NCI-H748 (cell line): ENCODE measurements around the gene MOB3A.
"Not testable (repeated sequence)": the region's sequence is repeated elsewhere in the genome, so short reads cannot be mapped to it uniquely, and the experiment has no call there.

Source experiments
- DNase-seq: peaks from one replicate; lab custom pipeline; 2025; ENCODE audit not compliant: unreplicated experiment; lab: John Stamatoyannopoulos, UW

MOB3A gene

GRCh38 chr19:2096034-2096479 is at the start of gene MOB3A:
Gene MOB3A, minus strand, starts transcription at chr19:2096326. Its CDS starts 17,766 bp downstream, at chr19:2078560.
- DNase-seq: peak; percentile 94

- DNase-seq: no peak
Measured at GRCh38 chr19:2145831-2146241, 49.7 kb upstream of the MOB3A start.

GRCh38 chr19:2144190-2144589 is 48.1 kb upstream of the MOB3A start:
- DNase-seq: no peak

- DNase-seq: no peak
Measured at GRCh38 chr19:2142173-2142829, 46.2 kb upstream of the MOB3A start.

- DNase-seq: no peak
Measured at GRCh38 chr19:2140138-2140569, 44.0 kb upstream of the MOB3A start.

- no peak for DNase-seq
Measured at GRCh38 chr19:2139385-2140137, 43.4 kb upstream of the MOB3A start.

GRCh38 chr19:2138061-2138728 is 42.1 kb upstream of the MOB3A start:
- no peak for DNase-seq

GRCh38 chr19:2136796-2137195 is 40.7 kb upstream of the MOB3A start:
- no peak for DNase-seq

- DNase-seq: no peak
Measured at GRCh38 chr19:2135474-2136402, 39.6 kb upstream of the MOB3A start.

GRCh38 chr19:2132731-2133490 is 36.8 kb upstream of the MOB3A start:
- DNase-seq: no peak

GRCh38 chr19:2132191-2132590 is 36.1 kb upstream of the MOB3A start:
- no peak for DNase-seq

GRCh38 chr19:2131012-2131975 is 35.2 kb upstream of the MOB3A start:
- not testable (repeated sequence) for DNase-seq

- no peak for DNase-seq
Measured at GRCh38 chr19:2129892-2130770, 34.0 kb upstream of the MOB3A start.

- no peak for DNase-seq
Measured at GRCh38 chr19:2129486-2129885, 33.4 kb upstream of the MOB3A start.

GRCh38 chr19:2129022-2129421 is 32.9 kb upstream of the MOB3A start:
- DNase-seq: no peak

- DNase-seq: not testable (repeated sequence)
Measured at GRCh38 chr19:2128252-2128651, 32.1 kb upstream of the MOB3A start.

- no peak for DNase-seq
Measured at GRCh38 chr19:2127758-2128157, 31.6 kb upstream of the MOB3A start.
